Muscle of arm (tissue), 14 donors: ENCODE measurements around the gene ELOVL1. TPM values are rescaled to one million over a fixed set of nuclear protein-coding genes. Genes with fewer than 3 reads are reported as not detected.
"Not testable (repeated sequence)": the region's sequence is repeated elsewhere in the genome, so short reads cannot be mapped to it uniquely, and the experiment has no call there.

Experiments
- DNase-seq: peaks from one replicate; pipeline ENCODE4 v3.0.0-alpha.2; 2013
- long read RNA-seq, 11 donors: transcript quantifications; one replicate each; lab custom pipeline, GENCODE V29; 2026
- polyA plus RNA-seq, 12 donors: library from polyadenylated mRNA; unstranded; fragments of 120-200 nt; gene quantifications; one replicate each; pipeline ENCODE4 v1.2.1, GENCODE V29; 2013; ENCODE audit not compliant: insufficient read length in 12 of 12

ELOVL1 gene
- 10 to 100 TPM in 11 of 12 donors, not detected in 1; 27.1 to 53.8 (median 36.8) TPM for polyA plus RNA-seq
- long read RNA-seq, donor 1, transcript ELOVL1-201 (8 exons, 1,477 nt): major isoform, 30 of 49 reads
- long read RNA-seq, donor 1, partial matches to known transcripts: 14 of 49 reads
- long read RNA-seq, donor 1, other reads (novel, unspliced or antisense): 0 of 49 reads
- long read RNA-seq, donor 2, transcript ELOVL1-201 (8 exons, 1,477 nt): major isoform, 7 of 17 reads
- long read RNA-seq, donor 2, partial matches to known transcripts: 9 of 17 reads
- long read RNA-seq, donor 2, other reads (novel, unspliced or antisense): 0 of 17 reads
- long read RNA-seq, donor 3, partial matches to known transcripts: 0 of 5 reads
- long read RNA-seq, donor 3, other reads (novel, unspliced or antisense): 0 of 5 reads
- long read RNA-seq, donor 4: 0 reads
- long read RNA-seq, donor 5, transcript ELOVL1-201 (8 exons, 1,477 nt): major isoform, 13 of 16 reads
- long read RNA-seq, donor 5, partial matches to known transcripts: 0 of 16 reads
- long read RNA-seq, donor 5, other reads (novel, unspliced or antisense): 0 of 16 reads
- long read RNA-seq, donor 6, transcript ELOVL1-201 (8 exons, 1,477 nt): major isoform, 7 of 8 reads
- long read RNA-seq, donor 6, partial matches to known transcripts: 0 of 8 reads
- long read RNA-seq, donor 6, other reads (novel, unspliced or antisense): 0 of 8 reads
- long read RNA-seq, donor 7, transcript ELOVL1-201 (8 exons, 1,477 nt): major isoform, 9 of 10 reads
- long read RNA-seq, donor 7, partial matches to known transcripts: 0 of 10 reads
- long read RNA-seq, donor 7, other reads (novel, unspliced or antisense): 0 of 10 reads
- long read RNA-seq, donor 8, transcript ELOVL1-201 (8 exons, 1,477 nt): major isoform, 10 of 10 reads
- long read RNA-seq, donor 8, partial matches to known transcripts: 0 of 10 reads
- long read RNA-seq, donor 8, other reads (novel, unspliced or antisense): 0 of 10 reads
- long read RNA-seq, donor 9, transcript ELOVL1-201 (8 exons, 1,477 nt): major isoform, 13 of 14 reads
- long read RNA-seq, donor 9, partial matches to known transcripts: 0 of 14 reads
- long read RNA-seq, donor 9, other reads (novel, unspliced or antisense): 0 of 14 reads
- long read RNA-seq, donor 10, transcript ELOVL1-201 (8 exons, 1,477 nt): major isoform, 17 of 17 reads
- long read RNA-seq, donor 10, partial matches to known transcripts: 0 of 17 reads
- long read RNA-seq, donor 10, other reads (novel, unspliced or antisense): 0 of 17 reads
- long read RNA-seq, donor 11, transcript ELOVL1-201 (8 exons, 1,477 nt): major isoform, 9 of 11 reads
- long read RNA-seq, donor 11, partial matches to known transcripts: 0 of 11 reads
- long read RNA-seq, donor 11, other reads (novel, unspliced or antisense): 0 of 11 reads

- peak; percentile 79 for DNase-seq
Measured at GRCh38 chr1:43367904-43368645, at the start of gene ELOVL1. ELOVL1 (minus strand) TSS chr1:43368011; CDS start chr1:43365609, 2,402 bp downstream.

GRCh38 chr1:43415901-43416300, 48.1 kb upstream of the ELOVL1 start:
- no peak for DNase-seq

GRCh38 chr1:43414634-43415223, 46.9 kb upstream of the ELOVL1 start:
- DNase-seq: peak; percentile 31

- DNase-seq: not testable (repeated sequence)
Measured at GRCh38 chr1:43413426-43413825, 45.6 kb upstream of the ELOVL1 start.

GRCh38 chr1:43410571-43410970, 42.8 kb upstream of the ELOVL1 start:
- no peak for DNase-seq

- DNase-seq: no peak
Measured at GRCh38 chr1:43405876-43406234, 38.0 kb upstream of the ELOVL1 start.

GRCh38 chr1:43405219-43405875, 37.5 kb upstream of the ELOVL1 start:
- no peak for DNase-seq

- no peak for DNase-seq
Measured at GRCh38 chr1:43404353-43404752, 36.5 kb upstream of the ELOVL1 start.

GRCh38 chr1:43402089-43402865, 34.5 kb upstream of the ELOVL1 start:
- no peak for DNase-seq

GRCh38 chr1:43400441-43400840, 32.6 kb upstream of the ELOVL1 start:
- not testable (repeated sequence) for DNase-seq

GRCh38 chr1:43398227-43398626, 30.4 kb upstream of the ELOVL1 start:
- no peak for DNase-seq

GRCh38 chr1:43396059-43396458, 28.2 kb upstream of the ELOVL1 start:
- no peak for DNase-seq

GRCh38 chr1:43395523-43395922, 27.7 kb upstream of the ELOVL1 start:
- DNase-seq: no peak

- no peak for DNase-seq
Measured at GRCh38 chr1:43392702-43393101, 24.9 kb upstream of the ELOVL1 start.

- DNase-seq: peak; percentile 97
Measured at GRCh38 chr1:43389326-43390313, 21.8 kb upstream of the ELOVL1 start, which contains the start of the genes MED8 and SZT2. MED8 (minus strand) TSS chr1:43389800; CDS start chr1:43389764, 36 bp downstream. SZT2 (plus strand) TSS chr1:43389899; CDS start chr1:43389969, 70 bp downstream.

GRCh38 chr1:43388613-43389012, 20.8 kb upstream of the ELOVL1 start:
- no peak for DNase-seq

GRCh38 chr1:43387976-43388599, 20.3 kb upstream of the ELOVL1 start:
- DNase-seq: no peak
